Measurements from ENCODE around the gene ZBTB12. TPM values are rescaled to one million over a fixed set of nuclear protein-coding genes. Genes with fewer than 3 reads are reported as not detected.

The ZBTB12 gene
- total RNA-seq (2012; rRNA removed): 1.3 and 1.5 TPM in 2 replicates

- H3K4me3 ChIP-seq (ENCODE audit: low read length): peak within 1 kb of the TSS; percentile 77
- H3K27me3 ChIP-seq (ENCODE audit: control insufficient read depth, insufficient read depth, low read length): peaks cover 5% of the 10 kb centered on the region
- H3K9ac ChIP-seq (ENCODE audit: low read depth, low read length): peak within 1 kb of the TSS; percentile 74
- no peaks in the 10 kb centered on the region for H3K36me3 ChIP-seq (ENCODE audit: insufficient read depth, low read length)
- H3K4me1 ChIP-seq (ENCODE audit: control insufficient read depth, insufficient read depth, low read length): peaks cover 19% of the 10 kb centered on the region
- no peaks in the 10 kb centered on the region for H3K9me3 ChIP-seq (replicated peaks; ENCODE audit: low read length)
- H3K4me2 ChIP-seq (ENCODE audit: low read length): peak within 1 kb of the TSS; percentile 90
Observed at GRCh38 chr6:31901953-31902643, at the start of gene ZBTB12. ZBTB12 (minus strand) TSS chr6:31902086; CDS start chr6:31901305, 781 bp downstream.

GRCh38 chr6:31949926-31950548 lies 48.2 kb upstream of the ZBTB12 start:
- Histone ChIP-seq H3K9me3 (replicated peaks; ENCODE audit: low read length) (no peaks in the 10 kb centered on the region), H3K9ac (ENCODE audit: low read depth, low read length) (no peak overlapping the region), H3K4me3 (ENCODE audit: low read length) (no peak overlapping the region), H3K4me2 (ENCODE audit: low read length) (no peak overlapping the region), H3K4me1 (ENCODE audit: control insufficient read depth, insufficient read depth, low read length) (peaks cover 20% of the 10 kb centered on the region), H3K36me3 (ENCODE audit: insufficient read depth, low read length) (peaks cover 45% of the 10 kb centered on the region), H3K27me3 (ENCODE audit: control insufficient read depth, insufficient read depth, low read length) (no peaks in the 10 kb centered on the region)

GRCh38 chr6:31948753-31949413 lies 47.0 kb upstream of the ZBTB12 start:
- Histone ChIP-seq H3K9me3 (replicated peaks; ENCODE audit: low read length) (no peaks in the 10 kb centered on the region), H3K4me3 (ENCODE audit: low read length) (no peak overlapping the region), H3K4me1 (ENCODE audit: control insufficient read depth, insufficient read depth, low read length) (peaks cover 23% of the 10 kb centered on the region), H3K9ac (ENCODE audit: low read depth, low read length) (no peak overlapping the region), H3K36me3 (ENCODE audit: insufficient read depth, low read length) (peaks cover 33% of the 10 kb centered on the region), H3K27me3 (ENCODE audit: control insufficient read depth, insufficient read depth, low read length) (peaks cover under 1% of the 10 kb centered on the region), H3K4me2 (ENCODE audit: low read length) (no peak overlapping the region)

GRCh38 chr6:31948306-31948705 lies 46.4 kb upstream of the ZBTB12 start:
- H3K4me2 ChIP-seq (ENCODE audit: low read length): no peak overlapping the region
- H3K4me1 ChIP-seq (ENCODE audit: control insufficient read depth, insufficient read depth, low read length): peaks cover 23% of the 10 kb centered on the region
- H3K36me3 ChIP-seq (ENCODE audit: insufficient read depth, low read length): peaks cover 27% of the 10 kb centered on the region
- H3K27me3 ChIP-seq (ENCODE audit: control insufficient read depth, insufficient read depth, low read length): peaks cover 7% of the 10 kb centered on the region
- H3K4me3 ChIP-seq (ENCODE audit: low read length): no peak overlapping the region
- no peaks in the 10 kb centered on the region for H3K9me3 ChIP-seq (replicated peaks; ENCODE audit: low read length)
- no peak overlapping the region for H3K9ac ChIP-seq (ENCODE audit: low read depth, low read length)

GRCh38 chr6:31947864-31948263 lies 46.0 kb upstream of the ZBTB12 start:
- no peak overlapping the region for H3K9ac ChIP-seq (ENCODE audit: low read depth, low read length)
- peaks cover 23% of the 10 kb centered on the region for H3K4me1 ChIP-seq (ENCODE audit: control insufficient read depth, insufficient read depth, low read length)
- peaks cover 10% of the 10 kb centered on the region for H3K27me3 ChIP-seq (ENCODE audit: control insufficient read depth, insufficient read depth, low read length)
- H3K9me3 ChIP-seq (replicated peaks; ENCODE audit: low read length): no peaks in the 10 kb centered on the region
- peaks cover 23% of the 10 kb centered on the region for H3K36me3 ChIP-seq (ENCODE audit: insufficient read depth, low read length)
- no peak overlapping the region for H3K4me3 ChIP-seq (ENCODE audit: low read length)
- no peak overlapping the region for H3K4me2 ChIP-seq (ENCODE audit: low read length)

GRCh38 chr6:31947070-31947675 lies 45.3 kb upstream of the ZBTB12 start:
- Histone ChIP-seq H3K4me1 (ENCODE audit: control insufficient read depth, insufficient read depth, low read length) (peaks cover 23% of the 10 kb centered on the region), H3K9ac (ENCODE audit: low read depth, low read length) (no peak overlapping the region), H3K9me3 (replicated peaks; ENCODE audit: low read length) (no peaks in the 10 kb centered on the region), H3K27me3 (ENCODE audit: control insufficient read depth, insufficient read depth, low read length) (peaks cover 17% of the 10 kb centered on the region), H3K4me3 (ENCODE audit: low read length) (no peak overlapping the region), H3K4me2 (ENCODE audit: low read length) (no peak overlapping the region), H3K36me3 (ENCODE audit: insufficient read depth, low read length) (peaks cover 18% of the 10 kb centered on the region)

- H3K4me2 ChIP-seq (ENCODE audit: low read length): peak overlapping the region; percentile 85
- no peak overlapping the region for H3K9ac ChIP-seq (ENCODE audit: low read depth, low read length)
- no peak overlapping the region for H3K4me3 ChIP-seq (ENCODE audit: low read length)
- H3K9me3 ChIP-seq (replicated peaks; ENCODE audit: low read length): no peaks in the 10 kb centered on the region
- H3K36me3 ChIP-seq (ENCODE audit: insufficient read depth, low read length): peaks cover 10% of the 10 kb centered on the region
- H3K27me3 ChIP-seq (ENCODE audit: control insufficient read depth, insufficient read depth, low read length): peaks cover 18% of the 10 kb centered on the region
- peaks cover 23% of the 10 kb centered on the region for H3K4me1 ChIP-seq (ENCODE audit: control insufficient read depth, insufficient read depth, low read length)
Observed at GRCh38 chr6:31946370-31946885, 44.5 kb upstream of the ZBTB12 start.

GRCh38 chr6:31945507-31946369 lies 43.9 kb upstream of the ZBTB12 start, which contains the start of gene CFB:
CFB (plus strand) TSS chr6:31946095; CDS start chr6:31946222, 127 bp downstream.
- Histone ChIP-seq H3K9ac (ENCODE audit: low read depth, low read length) (peak within 1 kb of the TSS; percentile 17), H3K4me3 (ENCODE audit: low read length) (peak within 1 kb of the TSS; percentile 60), H3K4me1 (ENCODE audit: control insufficient read depth, insufficient read depth, low read length) (peaks cover 23% of the 10 kb centered on the region), H3K9me3 (replicated peaks; ENCODE audit: low read length) (no peaks in the 10 kb centered on the region), H3K4me2 (ENCODE audit: low read length) (peak within 1 kb of the TSS; percentile 85), H3K27me3 (ENCODE audit: control insufficient read depth, insufficient read depth, low read length) (peaks cover 18% of the 10 kb centered on the region), H3K36me3 (ENCODE audit: insufficient read depth, low read length) (peaks cover 3% of the 10 kb centered on the region)

- H3K4me2 ChIP-seq (ENCODE audit: low read length): peak overlapping the region; percentile 85
- H3K36me3 ChIP-seq (ENCODE audit: insufficient read depth, low read length): no peaks in the 10 kb centered on the region
- H3K9ac ChIP-seq (ENCODE audit: low read depth, low read length): no peak overlapping the region
- H3K9me3 ChIP-seq (replicated peaks; ENCODE audit: low read length): no peaks in the 10 kb centered on the region
- H3K4me3 ChIP-seq (ENCODE audit: low read length): peak overlapping the region; percentile 29
- H3K4me1 ChIP-seq (ENCODE audit: control insufficient read depth, insufficient read depth, low read length): peaks cover 27% of the 10 kb centered on the region
- H3K27me3 ChIP-seq (ENCODE audit: control insufficient read depth, insufficient read depth, low read length): peaks cover 18% of the 10 kb centered on the region
Observed at GRCh38 chr6:31945154-31945506, 43.2 kb upstream of the ZBTB12 start.

GRCh38 chr6:31943742-31944141 lies 41.9 kb upstream of the ZBTB12 start:
- Histone ChIP-seq H3K9me3 (replicated peaks; ENCODE audit: low read length) (no peaks in the 10 kb centered on the region), H3K27me3 (ENCODE audit: control insufficient read depth, insufficient read depth, low read length) (peaks cover 18% of the 10 kb centered on the region), H3K9ac (ENCODE audit: low read depth, low read length) (no peak overlapping the region), H3K4me3 (ENCODE audit: low read length) (no peak overlapping the region), H3K4me2 (ENCODE audit: low read length) (no peak overlapping the region), H3K36me3 (ENCODE audit: insufficient read depth, low read length) (no peaks in the 10 kb centered on the region), H3K4me1 (ENCODE audit: control insufficient read depth, insufficient read depth, low read length) (peaks cover 23% of the 10 kb centered on the region)
